Suprapubic skin (tissue), 4 donors: ENCODE data around the gene PTPRN2. TPM values are rescaled to one million over a fixed set of nuclear protein-coding genes. Genes with fewer than 3 reads are reported as not detected.
A peak's percentile ranks its signal among the peaks of the same experiment; 100 is the strongest.

Source experiments
- DNase-seq, 2 donors: peaks; one replicate each; pipeline ENCODE4 v3.0.0-alpha.2; 2019; ENCODE audit warnings: low spot score in 2 of 2
- H3K27ac ChIP-seq: fragments of 200-600 bp; sonication (generic); one replicate; pipeline ENCODE4 v1.5.1; 2019
- H3K27me3 ChIP-seq: fragments of 200-600 bp; sonication (generic); one replicate; pipeline ENCODE4 v1.5.1; 2019
- H3K36me3 ChIP-seq: fragments of 200-600 bp; sonication (generic); one replicate; pipeline ENCODE4 v1.5.1; 2019
- H3K4me1 ChIP-seq: fragments of 200-600 bp; sonication (generic); one replicate; pipeline ENCODE4 v1.5.1; 2019
- H3K4me3 ChIP-seq: fragments of 200-600 bp; sonication (generic); one replicate; pipeline ENCODE4 v1.5.1; 2019; ENCODE audit warnings: mild to moderate bottlenecking
- H3K9me3 ChIP-seq: fragments of 200-600 bp; sonication (generic); one replicate; pipeline ENCODE4 v1.5.1; 2019
- CTCF ChIP-seq, 2 donors: fragments of 200-600 bp in 1 of 2; fragments of 450-650 bp in 1 of 2; sonication (generic) in 1 of 2; IDR thresholded peaks; one replicate each; pipeline ENCODE4 v1.5.1; 2016 to 2019; ENCODE audit warnings: antibody characterized with exemption in 2 of 2, mild to moderate bottlenecking in 1 of 2, moderate library complexity in 1 of 2
- EP300 ChIP-seq: sonication (generic); formaldehyde crosslinking; IDR thresholded peaks from one replicate; pipeline ENCODE4 v1.6.1; 2017; ENCODE audit warnings: antibody characterized with exemption
- POLR2A ChIP-seq, 2 donors: fragments of 450-650 bp; IDR thresholded peaks; one replicate each; pipeline ENCODE4 v1.6.1; 2017; ENCODE audit warnings: antibody characterized with exemption in 2 of 2, mild to moderate bottlenecking in 2 of 2, moderate library complexity in 2 of 2
- POLR2AphosphoS5 ChIP-seq, 3 donors: sonication (generic); formaldehyde crosslinking; IDR thresholded peaks; one replicate each; pipeline ENCODE4 v1.6.1; 2017; ENCODE audit warnings: antibody characterized with exemption in 3 of 3
- WGBS: methylation state at CpG from one replicate; pipeline ENCODE4 v1.1.5; 2018; 5-methylcytosine and 5-hydroxymethylcytosine counted together
- total RNA-seq, 4 donors: library from RNA; depleted of rRNA; stranded (reverse); fragments of >200 nt; gene quantifications; one replicate each; pipeline ENCODE4 v1.1.0, GENCODE V29; 2016

Gene PTPRN2
- total RNA-seq, 4 donors from 2014 or later, result 0.23 to 1.8 (median 1.3) TPM

DNA sequence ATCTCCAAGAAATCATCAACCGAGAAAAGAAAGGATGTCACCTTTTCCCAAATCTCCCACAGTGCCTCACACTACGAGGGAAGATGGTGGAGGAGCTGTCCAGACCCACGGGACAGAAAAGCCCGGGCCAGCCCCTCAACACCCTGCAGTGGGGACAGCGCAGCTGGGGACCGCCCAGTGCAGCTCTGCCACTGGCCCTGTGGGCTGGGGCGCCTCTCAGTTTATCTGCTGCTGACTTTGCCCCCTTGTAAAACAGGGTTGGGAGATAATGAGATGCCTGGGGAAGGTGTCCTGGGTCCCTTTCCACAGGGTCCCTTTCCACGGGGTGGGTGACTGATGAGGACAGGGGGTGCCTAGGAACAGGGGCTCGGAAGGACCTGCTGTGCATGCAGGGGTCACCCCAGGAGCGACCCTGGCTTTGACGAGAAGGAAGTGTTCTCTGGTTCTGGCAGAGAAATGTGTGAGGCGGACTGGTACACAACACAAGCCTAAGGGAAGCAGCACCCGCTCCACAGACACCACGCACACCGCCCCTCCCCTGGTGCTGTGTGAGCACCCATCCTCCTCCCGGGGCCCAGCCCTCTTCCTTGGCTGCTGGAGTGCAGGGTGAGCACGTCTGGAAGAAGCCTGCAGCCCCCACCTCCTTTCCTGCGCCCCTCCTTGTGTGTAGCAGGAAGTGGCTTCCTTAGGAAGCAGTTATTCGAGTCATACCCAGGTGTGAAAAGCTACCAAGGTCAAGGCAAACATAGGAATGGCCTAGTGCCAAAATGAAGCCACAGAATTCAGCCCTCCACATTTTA is 911.0 kb downstream of the PTPRN2 start:
- peaks cover 77% of the 10 kb centered on the region for H3K27me3 ChIP-seq
- WGBS, result 79% methylated on average over 18 of the region's 19 CpGs
- no peak overlapping the region for H3K4me3 ChIP-seq
- H3K36me3 ChIP-seq, result no peaks in the 10 kb centered on the region
- no peaks in the 10 kb centered on the region for H3K4me1 ChIP-seq
- no peaks in the 10 kb centered on the region for H3K9me3 ChIP-seq
- peak; percentile 42 to 59 for DNase-seq
- TF ChIP-seq POLR2A (IDR thresholded peaks at IDR 0.05) (no peak), POLR2AphosphoS5 (IDR thresholded peaks at IDR 0.05) (no peak), EP300 (no peak), CTCF (IDR thresholded peaks at IDR 0.05) (no peak)
- H3K27ac ChIP-seq, result no peak overlapping the region

- H3K27me3 ChIP-seq, result peaks cover 77% of the 10 kb centered on the region
- H3K27ac ChIP-seq, result no peak overlapping the region
- H3K9me3 ChIP-seq, result no peaks in the 10 kb centered on the region
- H3K4me3 ChIP-seq, result no peak overlapping the region
- 86% methylated on average over 11 of the region's 11 CpGs for WGBS
- peak; percentile 38 to 60 for DNase-seq
- H3K4me1 ChIP-seq, result no peaks in the 10 kb centered on the region
- no peak for TF ChIP-seq EP300
- TF ChIP-seq CTCF (IDR thresholded peaks at IDR 0.05), result no peak
- TF ChIP-seq POLR2AphosphoS5 (IDR thresholded peaks at IDR 0.05), result no peak
- no peak for TF ChIP-seq POLR2A (IDR thresholded peaks at IDR 0.05)
- H3K36me3 ChIP-seq, result no peaks in the 10 kb centered on the region
Observed at GRCh38 chr7:157676001-157676400, 911.6 kb downstream of the PTPRN2 start.

- 71% methylated on average over 17 of the region's 21 CpGs for WGBS
- Histone ChIP-seq H3K4me1 (no peaks in the 10 kb centered on the region), H3K4me3 (no peak overlapping the region), H3K27me3 (peaks cover 77% of the 10 kb centered on the region), H3K36me3 (no peaks in the 10 kb centered on the region), H3K9me3 (no peaks in the 10 kb centered on the region), H3K27ac (no peak overlapping the region)
- TF ChIP-seq CTCF (IDR thresholded peaks at IDR 0.05) (no peak), EP300 (no peak), POLR2AphosphoS5 (IDR thresholded peaks at IDR 0.05) (no peak), POLR2A (IDR thresholded peaks at IDR 0.05) (no peak)
- DNase-seq, result peak; percentile 42 to 69
Observed at GRCh38 chr7:157675427-157675927, 912.1 kb downstream of the PTPRN2 start.

DNA sequence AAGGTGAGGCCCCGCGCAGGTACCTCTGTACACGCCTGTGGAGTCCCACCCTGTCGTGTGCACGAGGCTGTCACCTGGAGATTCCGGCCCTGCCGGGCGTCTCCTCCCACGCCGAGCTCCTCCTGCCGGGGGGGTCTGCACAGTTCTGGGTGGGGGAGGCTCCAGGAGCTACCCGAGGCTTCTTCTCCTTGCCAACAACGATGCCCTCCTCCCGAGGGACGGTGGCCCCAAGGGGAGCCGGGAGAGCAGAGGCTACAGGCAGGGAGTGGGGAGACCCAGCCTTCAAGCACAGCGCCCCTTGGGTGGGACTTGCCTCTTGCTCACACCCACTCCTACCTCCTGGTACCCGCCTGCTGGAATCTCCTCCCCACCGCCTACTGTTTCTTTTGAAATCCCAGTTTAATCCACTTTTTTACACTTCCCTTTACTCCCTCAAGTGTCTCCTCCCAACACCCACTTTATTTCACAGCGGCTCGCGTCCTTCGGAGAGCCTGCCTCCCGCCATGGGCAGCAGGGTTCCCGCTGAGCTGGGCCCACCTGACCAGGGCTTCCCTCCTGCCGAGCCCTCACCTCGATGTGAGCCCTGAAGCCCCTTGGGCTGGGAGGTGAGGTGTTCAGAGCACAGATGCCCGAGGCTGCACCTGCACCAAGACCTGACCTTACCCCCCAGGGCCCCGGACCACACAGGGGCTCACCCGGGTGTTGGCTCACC is 912.8 kb downstream of the PTPRN2 start:
- no peak overlapping the region for H3K4me3 ChIP-seq
- peak; percentile 47 to 50 for DNase-seq
- H3K27ac ChIP-seq, result no peak overlapping the region
- no peaks in the 10 kb centered on the region for H3K36me3 ChIP-seq
- H3K9me3 ChIP-seq, result no peaks in the 10 kb centered on the region
- H3K27me3 ChIP-seq, result peaks cover 77% of the 10 kb centered on the region
- H3K4me1 ChIP-seq, result no peaks in the 10 kb centered on the region
- no peak for TF ChIP-seq EP300
- no peak for TF ChIP-seq POLR2A (IDR thresholded peaks at IDR 0.05)
- no peak for TF ChIP-seq CTCF (IDR thresholded peaks at IDR 0.05)
- 84% methylated on average over 25 of the region's 30 CpGs for WGBS
